Calu3 (cell line): ENCODE data around the gene IL13. TPM values are rescaled to one million over a fixed set of nuclear protein-coding genes. Genes with fewer than 3 reads are reported as not detected.
"Not testable (repeated sequence)": the region's sequence is repeated elsewhere in the genome, so short reads cannot be mapped to it uniquely, and the experiment has no call there.

ENCODE experiments used
- BruUV-seq: library from RNA; stranded (reverse); fragments of 400-500 nt; replicated peaks from 2 replicates; lab custom pipeline; 2021; lab: Mats Ljungman, UMichigan
- CTCF ChIA-PET: fragments of 300-600 bp; sonication (Branson Sonifier 250); formaldehyde crosslinking; loops from one replicate; lab custom pipeline; 2022; ENCODE audit warnings: antibody characterized with exemption; lab: Charles Lee
- DNase-seq: peaks from one replicate; pipeline ENCODE4 v3.0.0; 2022
- H3K27ac Mint-ChIP-seq: one replicate; pipeline ENCODE4 v1.8.0; 2022; ENCODE audit warnings: mixed read lengths; ENCODE audit not compliant: unreplicated experiment
- H3K27me3 Mint-ChIP-seq: one replicate; pipeline ENCODE4 v1.8.0; 2022; ENCODE audit warnings: mixed read lengths; ENCODE audit not compliant: unreplicated experiment
- H3K36me3 Mint-ChIP-seq: one replicate; pipeline ENCODE4 v1.8.0; 2022; ENCODE audit warnings: mild to moderate bottlenecking, moderate library complexity, mixed read lengths; ENCODE audit not compliant: insufficient read depth, unreplicated experiment
- H3K4me1 Mint-ChIP-seq: one replicate; pipeline ENCODE4 v1.8.0; 2022; ENCODE audit warnings: mild to moderate bottlenecking, low read depth, mixed read lengths; ENCODE audit not compliant: unreplicated experiment
- H3K4me3 Mint-ChIP-seq: one replicate; pipeline ENCODE4 v1.8.0; 2022; ENCODE audit warnings: mild to moderate bottlenecking, low read depth, moderate library complexity, mixed read lengths; ENCODE audit not compliant: unreplicated experiment
- H3K9me3 Mint-ChIP-seq: one replicate; pipeline ENCODE4 v1.8.0; 2022; ENCODE audit warnings: low read depth, mixed read lengths; ENCODE audit not compliant: unreplicated experiment
- intact Hi-C: fragments of 100-400 bp; cut with micrococcal nuclease; formaldehyde crosslinking; loops from one replicate; pipeline ENCODE4 v1.10.0; 2022; ENCODE audit not compliant: unreplicated experiment
- total RNA-seq: library from RNA; stranded (reverse); gene quantifications from 2 replicates; pipeline ENCODE4 v1.2.3, GENCODE V29; 2022
- TF ChIP-seq, protein P1 (sequence below): fragments of 200-600 bp; IDR thresholded peaks from one replicate; pipeline ENCODE4 v1.8.0; 2022; ENCODE audit warnings: antibody characterized with exemption; ENCODE audit not compliant: unreplicated experiment

The IL13 gene
- total RNA-seq, 1 experiment from 2014 or later = not detected

DNA sequence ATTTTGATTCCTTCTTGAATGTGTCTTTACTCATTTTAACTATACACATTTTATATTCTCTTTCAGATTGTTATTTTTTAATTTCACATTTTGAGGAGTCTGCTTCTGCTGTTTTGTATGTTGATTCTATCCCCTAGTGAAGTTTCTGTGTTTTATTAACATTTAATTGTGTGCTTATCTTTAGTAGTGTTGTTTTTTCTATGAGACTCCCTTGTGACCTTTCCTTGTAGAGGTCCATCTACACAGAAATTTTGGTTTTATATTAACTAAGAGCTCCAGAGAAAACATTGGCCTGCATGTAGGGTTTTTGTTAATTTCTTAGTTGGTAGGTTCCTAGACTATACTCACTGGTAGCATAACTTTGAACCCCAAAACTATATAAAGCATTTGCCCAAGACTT, 35.4 kb upstream of the IL13 start:
- CTCF ChIA-PET = interaction anchor here (0.6 to 1.1 kb wide), 5 partner anchors 8 to 96 kb away, joined by 3 read pairs; no protein-coding TSS in a partner anchor
- H3K27me3 Mint-ChIP-seq = no peaks in the 10 kb centered on the region
- H3K27ac Mint-ChIP-seq = no peak overlapping the region
- peaks cover 26% of the 10 kb centered on the region for H3K4me1 Mint-ChIP-seq
- no peaks in the 10 kb centered on the region for H3K36me3 Mint-ChIP-seq
- H3K9me3 Mint-ChIP-seq = no peaks in the 10 kb centered on the region
- DNase-seq = no peak
- TF ChIP-seq, protein P1, sequence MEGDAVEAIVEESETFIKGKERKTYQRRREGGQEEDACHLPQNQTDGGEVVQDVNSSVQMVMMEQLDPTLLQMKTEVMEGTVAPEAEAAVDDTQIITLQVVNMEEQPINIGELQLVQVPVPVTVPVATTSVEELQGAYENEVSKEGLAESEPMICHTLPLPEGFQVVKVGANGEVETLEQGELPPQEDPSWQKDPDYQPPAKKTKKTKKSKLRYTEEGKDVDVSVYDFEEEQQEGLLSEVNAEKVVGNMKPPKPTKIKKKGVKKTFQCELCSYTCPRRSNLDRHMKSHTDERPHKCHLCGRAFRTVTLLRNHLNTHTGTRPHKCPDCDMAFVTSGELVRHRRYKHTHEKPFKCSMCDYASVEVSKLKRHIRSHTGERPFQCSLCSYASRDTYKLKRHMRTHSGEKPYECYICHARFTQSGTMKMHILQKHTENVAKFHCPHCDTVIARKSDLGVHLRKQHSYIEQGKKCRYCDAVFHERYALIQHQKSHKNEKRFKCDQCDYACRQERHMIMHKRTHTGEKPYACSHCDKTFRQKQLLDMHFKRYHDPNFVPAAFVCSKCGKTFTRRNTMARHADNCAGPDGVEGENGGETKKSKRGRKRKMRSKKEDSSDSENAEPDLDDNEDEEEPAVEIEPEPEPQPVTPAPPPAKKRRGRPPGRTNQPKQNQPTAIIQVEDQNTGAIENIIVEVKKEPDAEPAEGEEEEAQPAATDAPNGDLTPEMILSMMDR = no peak
- intact Hi-C loops = no loop called here
- H3K4me3 Mint-ChIP-seq = no peak overlapping the region
- BruUV-seq = no TSS peak

DNA sequence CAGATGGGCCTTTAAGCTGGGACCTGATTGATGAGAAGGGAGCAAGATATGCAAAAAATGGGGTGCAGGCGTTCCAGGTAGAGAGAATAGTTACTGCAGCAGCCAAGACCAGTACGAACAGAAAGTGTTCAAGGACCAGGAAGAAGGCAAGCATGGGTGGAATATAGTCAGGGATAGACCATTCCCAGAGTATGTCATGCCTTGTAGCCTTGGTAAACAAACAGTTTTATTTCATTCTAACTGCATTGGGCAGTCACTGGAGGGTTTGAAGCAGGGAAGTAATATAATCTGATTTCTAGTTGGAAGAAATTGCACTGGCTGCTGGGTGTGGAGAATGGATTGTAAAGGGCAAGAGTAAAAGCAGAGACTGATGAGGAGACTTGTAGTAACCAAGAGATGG, 30.5 kb upstream of the IL13 start:
- no peak overlapping the region for H3K4me3 Mint-ChIP-seq
- H3K27me3 Mint-ChIP-seq = no peaks in the 10 kb centered on the region
- TF ChIP-seq, protein P1 = no peak
- no peak for DNase-seq
- CTCF ChIA-PET = no interaction called here
- intact Hi-C loops = no loop called here
- peaks cover 3% of the 10 kb centered on the region for H3K36me3 Mint-ChIP-seq
- H3K27ac Mint-ChIP-seq = no peak overlapping the region
- H3K4me1 Mint-ChIP-seq = peaks cover 14% of the 10 kb centered on the region
- H3K9me3 Mint-ChIP-seq = no peaks in the 10 kb centered on the region
- no TSS peak for BruUV-seq

DNA sequence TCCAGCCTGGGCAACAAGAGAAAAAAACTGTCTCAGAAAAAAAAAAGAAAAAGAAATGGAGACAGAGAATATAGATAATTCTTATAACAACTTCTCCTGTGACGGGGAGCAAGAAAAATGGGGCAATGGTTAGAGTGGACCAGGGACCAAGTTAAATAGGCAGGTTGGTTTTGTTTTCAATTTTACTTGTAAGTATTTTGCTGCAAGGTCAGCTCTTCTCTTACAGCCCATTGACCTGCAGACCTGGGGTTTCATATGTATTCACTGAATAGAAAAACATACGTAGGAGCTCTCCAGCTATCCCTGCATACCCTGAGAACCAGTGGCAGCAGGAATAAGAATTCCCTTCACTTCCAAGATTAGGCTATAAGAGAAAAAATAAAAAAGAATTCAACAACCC, 29.2 kb upstream of the IL13 start:
- intact Hi-C loops = no loop called here

DNA sequence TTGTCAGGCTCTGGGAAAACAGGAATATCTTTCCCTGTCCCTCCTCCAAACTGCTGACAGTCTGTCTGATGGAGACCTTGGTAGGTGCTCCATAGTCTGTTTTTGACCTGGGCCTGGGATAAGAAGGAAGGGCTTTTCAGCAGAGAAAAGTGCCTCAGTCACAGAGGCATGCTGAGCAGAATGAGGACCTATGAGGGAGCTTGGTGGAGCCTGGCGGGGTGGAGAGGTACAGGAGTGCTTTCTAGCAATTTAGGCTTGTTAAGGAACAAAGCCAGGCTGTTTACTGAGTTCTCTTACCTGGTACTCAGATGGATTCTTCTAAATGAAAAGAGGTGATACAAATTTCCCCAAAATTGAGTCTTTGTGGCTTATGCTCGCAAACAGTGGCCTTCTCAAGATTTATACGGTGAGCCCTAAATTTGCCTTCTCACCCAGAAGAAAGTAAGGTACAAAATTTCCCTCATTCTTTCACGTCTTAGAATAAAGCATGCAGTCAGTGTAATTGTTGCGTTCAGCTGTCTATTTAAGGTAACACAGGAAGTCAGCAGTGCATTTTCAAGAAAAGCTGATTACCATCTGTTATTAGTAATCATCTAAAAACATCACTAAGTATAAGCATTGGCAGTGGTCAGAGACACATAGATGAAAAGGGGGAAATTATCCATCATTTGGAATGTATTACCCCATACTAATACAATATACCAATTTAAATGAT, 28.6 kb upstream of the IL13 start:
- no peaks in the 10 kb centered on the region for H3K9me3 Mint-ChIP-seq
- CTCF ChIA-PET = interaction anchor here (0.7 kb wide), 1 partner anchor 856 kb away, joined by 3 read pairs; no protein-coding TSS in a partner anchor
- no TSS peak for BruUV-seq
- no peaks in the 10 kb centered on the region for H3K4me1 Mint-ChIP-seq
- H3K27me3 Mint-ChIP-seq = no peaks in the 10 kb centered on the region
- no peak overlapping the region for H3K27ac Mint-ChIP-seq
- intact Hi-C loops = no loop called here
- no peak overlapping the region for H3K4me3 Mint-ChIP-seq
- TF ChIP-seq, protein P1 = no peak
- no peak for DNase-seq
- peaks cover 3% of the 10 kb centered on the region for H3K36me3 Mint-ChIP-seq

More for the DNA sequence above, 29.2 kb upstream of the IL13 start:
- CTCF ChIA-PET = no interaction called here
- no TSS peak for BruUV-seq
- H3K27ac Mint-ChIP-seq = no peak overlapping the region
- TF ChIP-seq, protein P1 = no peak
- peaks cover under 1% of the 10 kb centered on the region for H3K4me1 Mint-ChIP-seq
- H3K27me3 Mint-ChIP-seq = no peaks in the 10 kb centered on the region
- no peak overlapping the region for H3K4me3 Mint-ChIP-seq
- DNase-seq = no peak
- H3K9me3 Mint-ChIP-seq = no peaks in the 10 kb centered on the region
- peaks cover 3% of the 10 kb centered on the region for H3K36me3 Mint-ChIP-seq

DNA sequence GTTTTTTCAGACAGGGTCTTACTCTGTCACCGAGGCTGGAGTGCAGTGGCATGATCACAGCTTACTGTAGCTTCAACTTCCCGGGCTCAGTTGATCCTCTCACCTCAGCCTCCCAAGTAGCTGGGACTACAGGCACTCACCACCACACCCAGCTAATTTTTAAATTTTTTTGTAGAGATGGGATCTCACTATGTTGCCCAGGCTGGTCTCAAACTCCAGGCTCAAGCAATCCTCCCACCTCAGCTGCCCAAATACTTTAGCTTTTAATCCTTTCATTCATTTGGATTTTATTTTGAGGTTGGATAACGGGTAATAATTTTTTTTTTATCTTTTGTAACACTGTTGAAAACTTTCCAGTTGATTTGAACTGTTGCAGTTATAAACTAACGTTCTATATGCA, 24.4 kb upstream of the IL13 start:
- H3K4me1 Mint-ChIP-seq, H3K27ac Mint-ChIP-seq, DNase-seq, H3K4me3 Mint-ChIP-seq, H3K9me3 Mint-ChIP-seq, intact Hi-C loops, BruUV-seq, H3K36me3 Mint-ChIP-seq, H3K27me3 Mint-ChIP-seq: not testable (repeated sequence)
- CTCF ChIA-PET = interaction anchor here (0.6 to 0.7 kb wide), 2 partner anchors 168 to 297 kb away, joined by 3 to 4 read pairs; no protein-coding TSS in a partner anchor
